ENCODE results near the gene ZNF157.

ZNF157 gene

DNA sequence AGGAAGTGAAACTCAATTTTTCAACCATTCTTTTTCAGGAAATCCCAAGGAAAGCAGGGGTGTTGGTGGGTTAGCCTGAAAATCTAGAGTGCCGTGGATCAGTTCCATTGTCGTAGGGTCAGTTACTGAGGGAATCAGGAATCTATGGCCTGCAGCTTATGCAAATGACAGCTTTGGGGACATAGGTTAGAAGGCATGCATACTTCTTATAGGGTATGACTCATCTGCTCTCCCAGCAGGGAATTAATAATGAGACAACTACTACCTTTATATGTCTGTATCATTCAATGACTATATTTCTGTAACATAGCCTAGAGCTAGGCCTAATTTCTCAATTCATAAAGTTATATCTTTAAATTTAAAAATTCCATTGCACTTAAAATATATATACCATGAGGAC, 76.1 kb downstream of the ZNF157 start:
- CTCF ChIA-PET, result interaction anchor here (0.5 kb wide), 1 partner anchor 78 kb away, joined by 3 read pairs; no protein-coding TSS in a partner anchor
- H3K27ac ChIP-seq, result no peak overlapping the region
- no peak for DNase-seq (ENCODE audit: low spot score)
- TF ChIP-seq CTCF (conservative IDR thresholded peaks at IDR 0.05; ENCODE audit: low read depth), result no peak
- POLR2A ChIA-PET (ENCODE audit: low non-redundant PET), result no interaction called here

DNA sequence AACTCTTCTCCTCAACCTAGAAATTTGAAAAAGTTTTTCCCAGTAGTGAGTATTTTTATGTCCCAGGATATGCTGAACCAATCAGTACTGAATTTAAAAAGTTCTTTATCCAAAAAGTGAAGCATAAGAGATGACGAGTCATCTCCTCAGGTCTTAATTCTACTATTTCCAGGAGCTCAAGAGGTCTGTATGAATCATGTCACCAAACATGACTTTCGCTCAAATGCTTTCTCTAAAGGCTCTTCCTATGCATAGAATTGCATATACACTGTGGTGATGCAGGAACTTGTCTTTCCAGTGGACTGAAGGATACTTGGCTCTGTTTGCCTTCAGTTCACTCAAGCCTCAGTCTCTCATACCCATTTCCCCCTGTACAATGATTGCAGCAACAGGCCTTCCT, 76.6 kb downstream of the ZNF157 start:
- CTCF ChIA-PET, result no interaction called here
- no peak for TF ChIP-seq CTCF (conservative IDR thresholded peaks at IDR 0.05; ENCODE audit: low read depth)

GRCh38 chrX:47447607-47448006, 77.2 kb downstream of the ZNF157 start:
- ChIA-PET POLR2A (ENCODE audit: low non-redundant PET) (no interaction called here), CTCF (no interaction called here)
- H3K27ac ChIP-seq, result no peak overlapping the region
- TF ChIP-seq CTCF (conservative IDR thresholded peaks at IDR 0.05; ENCODE audit: low read depth), result no peak
- no peak for DNase-seq (ENCODE audit: low spot score)

More for the DNA sequence above, 76.6 kb downstream of the ZNF157 start:
- POLR2A ChIA-PET (ENCODE audit: low non-redundant PET), result no interaction called here
- DNase-seq (ENCODE audit: low spot score), result no peak
- no peak overlapping the region for H3K27ac ChIP-seq

DNA sequence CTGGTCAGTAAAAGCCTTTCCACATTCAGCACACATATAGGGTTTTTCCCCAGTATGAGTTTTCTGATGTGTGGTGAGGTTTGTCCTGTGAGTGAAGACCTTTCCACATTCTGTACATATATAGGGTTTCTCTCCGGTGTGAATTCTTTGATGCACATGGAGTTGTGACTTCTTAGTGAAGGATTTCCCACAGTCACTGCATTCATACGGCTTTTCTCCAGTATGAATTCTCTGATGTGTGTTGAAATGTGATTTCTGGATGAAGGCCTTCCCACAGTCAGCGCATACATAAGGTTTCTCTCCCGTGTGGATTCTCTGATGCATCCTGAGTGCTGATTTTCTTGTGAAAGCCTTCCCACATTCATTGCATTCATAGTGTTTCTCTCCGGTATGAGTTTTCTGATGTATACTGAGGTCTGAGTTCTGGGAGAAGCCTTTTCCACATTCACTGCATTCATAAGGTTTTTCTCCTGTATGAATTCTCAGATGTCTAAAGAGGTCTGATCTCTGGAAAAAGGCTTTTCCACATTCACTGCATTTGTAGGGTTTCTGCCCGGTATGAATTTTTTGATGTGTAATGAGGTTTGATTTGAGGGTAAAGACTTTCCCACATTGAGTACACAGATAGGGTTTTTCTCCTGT, 77.9 kb downstream of the ZNF157 start:
- CTCF ChIA-PET, result no interaction called here
- POLR2A ChIA-PET (ENCODE audit: low non-redundant PET), result no interaction called here
- no peak for TF ChIP-seq CTCF (conservative IDR thresholded peaks at IDR 0.05; ENCODE audit: low read depth)
- no peak for DNase-seq (ENCODE audit: low spot score)
- no peak overlapping the region for H3K27ac ChIP-seq

DNA sequence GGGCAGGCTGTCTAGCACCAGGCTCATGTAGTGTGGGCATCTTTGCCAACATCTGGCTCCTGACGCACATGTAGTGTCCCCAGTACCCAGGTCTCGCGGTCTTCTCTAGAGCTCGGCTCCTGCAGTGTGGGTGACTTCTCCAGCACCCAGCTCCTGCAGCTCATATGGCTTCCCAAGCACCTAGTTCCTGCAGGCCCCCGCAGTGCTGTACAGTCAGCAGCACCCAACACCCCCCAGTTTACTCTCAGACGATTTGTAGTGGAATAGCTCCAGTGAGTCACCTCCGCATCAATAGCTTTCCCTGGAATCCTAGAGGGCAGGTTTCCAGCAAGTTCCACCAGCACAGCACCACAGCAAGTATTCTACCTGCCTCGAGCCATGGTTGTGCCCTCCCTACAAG, 81.7 kb downstream of the ZNF157 start:
- TF ChIP-seq CTCF (conservative IDR thresholded peaks at IDR 0.05; ENCODE audit: low read depth), result no peak
- ChIA-PET CTCF (interaction anchor here (1.2 kb wide), 1 partner anchor 68 kb away, joined by 3 read pairs; no protein-coding TSS in a partner anchor), POLR2A (ENCODE audit: low non-redundant PET) (no interaction called here)
- no peak for DNase-seq (ENCODE audit: low spot score)
- H3K27ac ChIP-seq, result no peak overlapping the region

GRCh38 chrX:47456080-47456479, 85.7 kb downstream of the ZNF157 start:
- no peak for DNase-seq (ENCODE audit: low spot score)
- CTCF ChIA-PET, result no interaction called here
- no peak for TF ChIP-seq CTCF (conservative IDR thresholded peaks at IDR 0.05; ENCODE audit: low read depth)
- H3K27ac ChIP-seq, result no peak overlapping the region
- POLR2A ChIA-PET (ENCODE audit: low non-redundant PET), result no interaction called here
